NCI-H1092 treated with DMSO at 0.1 percent for 48 hours (cell line): ENCODE results near the gene MUS81.
"Not testable (repeated sequence)": the region's sequence is repeated elsewhere in the genome, so short reads cannot be mapped to it uniquely, and the experiment has no call there.

Source experiments
- DNase-seq: peaks from one replicate; lab custom pipeline; 2025; lab: John Stamatoyannopoulos, UW

Gene MUS81

GRCh38 chr11:65848693-65849092, 11.5 kb upstream of the MUS81 start:
- not testable (repeated sequence) for DNase-seq

GRCh38 chr11:65849366-65849765, 10.9 kb upstream of the MUS81 start:
- DNase-seq = no peak

- no peak for DNase-seq
Measured at GRCh38 chr11:65849771-65850216, 10.4 kb upstream of the MUS81 start.

- DNase-seq = no peak
Measured at GRCh38 chr11:65850217-65851082, 9.8 kb upstream of the MUS81 start.

GRCh38 chr11:65851083-65851579, 9.1 kb upstream of the MUS81 start:
- DNase-seq = no peak

- DNase-seq = no peak
Measured at GRCh38 chr11:65851811-65852507, 8.3 kb upstream of the MUS81 start.

GRCh38 chr11:65852508-65853245, 7.6 kb upstream of the MUS81 start:
- DNase-seq = no peak

GRCh38 chr11:65853246-65853979, 6.8 kb upstream of the MUS81 start:
- DNase-seq = no peak

- DNase-seq = no peak
Measured at GRCh38 chr11:65854161-65854592, 6.1 kb upstream of the MUS81 start.

GRCh38 chr11:65854852-65855837, 5.1 kb upstream of the MUS81 start:
- no peak for DNase-seq

GRCh38 chr11:65855927-65856363, 4.3 kb upstream of the MUS81 start:
- no peak for DNase-seq

- peak; percentile 49 for DNase-seq
Measured at GRCh38 chr11:65856689-65857499, 3.3 kb upstream of the MUS81 start.

- peak; percentile 80 for DNase-seq
Measured at GRCh38 chr11:65857500-65857852, 2.8 kb upstream of the MUS81 start.

GRCh38 chr11:65857853-65858680, 2.2 kb upstream of the MUS81 start, which contains the start of gene CFL1:
Gene CFL1 (minus strand): TSS chr11:65858180. CDS start chr11:65858099, 81 bp downstream.
- peak; percentile 99 for DNase-seq

- no peak for DNase-seq
Measured at GRCh38 chr11:65858681-65859087, 1.5 kb upstream of the MUS81 start.

GRCh38 chr11:65859095-65859811, 980 bp upstream of the MUS81 start:
- peak; percentile 99 for DNase-seq

- DNase-seq = peak; percentile 86
Measured at GRCh38 chr11:65859812-65860277, 388 bp upstream of the MUS81 start.

- DNase-seq = no peak
Measured at GRCh38 chr11:65861165-65861505, 902 bp downstream of the MUS81 start.
